HCT116 (cell line): ENCODE results near the gene QRICH2. TPM values are rescaled to one million over a fixed set of nuclear protein-coding genes. Genes with fewer than 3 reads are reported as not detected.

ENCODE experiments used
- ATAC-seq: fragments of 200-7000 bp; cut with Tn5 transposase; 2 replicates; pipeline ENCODE4 v1.9.1; 2020; ENCODE audit warnings: mild to moderate bottlenecking, moderate library complexity
- BruUV-seq: library from RNA; stranded (reverse); fragments of 400-500 nt; replicated peaks from 2 replicates; lab custom pipeline; 2021; lab: Mats Ljungman, UMichigan
- CTCF ChIA-PET: fragments of 300-600 bp; sonication (Branson Sonifier 250); formaldehyde crosslinking; loops from one replicate; lab custom pipeline; 2021; ENCODE audit warnings: antibody characterized with exemption; lab: Charles Lee
- POLR2A ChIA-PET: fragments of 300-600, 350-600 bp; sonication (Branson Sonifier 250); formaldehyde crosslinking; loops from one replicate; lab custom pipeline; 2021; ENCODE audit warnings: antibody characterized with exemption; lab: Charles Lee
- RAD21 ChIA-PET, 2 experiments: fragments of 300-600 bp; sonication (Branson Sonifier 250); formaldehyde crosslinking; loops; one replicate each; lab custom pipeline; 2023; ENCODE audit warnings: low total read pairs in 2 of 2; ENCODE audit not compliant: uncharacterized antibody in 2 of 2, unreplicated experiment in 2 of 2, low non-redundant PET in 1 of 2; lab: Charles Lee
- DNase-seq: peaks from one replicate; pipeline ENCODE4 v3.0.0-alpha.2; 2010; ENCODE audit warnings: low read depth, low spot score
- H2AFZ ChIP-seq: fragments of 200-600 bp; shearing (Covaris generic), sonication (generic); 2 replicates; pipeline ENCODE4 v1.6.1; 2017; ENCODE audit warnings: low read depth, mixed run types, mixed read lengths, antibody characterized with exemption, low read length; ENCODE audit not compliant: poor library complexity, severe bottlenecking
- H3K27ac ChIP-seq: 2 replicates; pipeline ENCODE4 v1.5.1; 2012; ENCODE audit warnings: low read depth, low read length
- H3K27me3 ChIP-seq: fragments of 200-600 bp; sonication (generic); 2 replicates; pipeline ENCODE4 v1.6.1; 2016; ENCODE audit warnings: mixed run types, low read length, mixed read lengths; ENCODE audit not compliant: insufficient read depth
- H3K36me3 ChIP-seq, 2 experiments: fragments of 200-500 bp in 1 of 2; fragments of 200-600 bp in 1 of 2; sonication (Bioruptor generic) in 1 of 2; sonication (generic) in 1 of 2; 2 replicates each; pipeline versions ENCODE4 v1.5.1 to v1.6.1; 2014 to 2016; ENCODE audit warnings: low read length in 2 of 2, inconsistent platforms in 1 of 2, mixed read lengths in 1 of 2, mixed run types in 1 of 2; ENCODE audit not compliant: insufficient read depth in 2 of 2, control insufficient read depth in 1 of 2
- H3K4me1 ChIP-seq, 2 experiments: fragments of 200-600 bp in 1 of 2; sonication (generic) in 1 of 2; 2 replicates each; pipeline versions ENCODE4 v1.5.1 to v1.6.1; 2012 to 2017; ENCODE audit warnings: low read length in 2 of 2, inconsistent platforms in 1 of 2, mild to moderate bottlenecking in 1 of 2, mixed read lengths in 1 of 2, mixed run types in 1 of 2, moderate library complexity in 1 of 2; ENCODE audit not compliant: insufficient read depth in 2 of 2, control insufficient read depth in 1 of 2
- H3K4me2 ChIP-seq: fragments of 200-600 bp; sonication (generic); 2 replicates; pipeline ENCODE4 v1.6.1; 2017; ENCODE audit warnings: mixed run types, low read length, mixed read lengths
- H3K4me3 ChIP-seq, 2 experiments: fragments of 200-600 bp in 1 of 2; sonication (generic) in 1 of 2; replicated peaks in 1 of 2; 2 replicates each; pipeline ENCODE4 v1.5.1; 2011 to 2016; ENCODE audit warnings: low read length in 2 of 2, control low read depth in 1 of 2, low read depth in 1 of 2, mild to moderate bottlenecking in 1 of 2, mixed read lengths in 1 of 2, mixed run types in 1 of 2
- H3K79me2 ChIP-seq: fragments of 200-600 bp; sonication (generic); 2 replicates; pipeline ENCODE4 v1.6.1; 2017; ENCODE audit warnings: mild to moderate bottlenecking, mixed run types, low read length, moderate library complexity, mixed read lengths; ENCODE audit not compliant: insufficient read depth
- H3K9ac ChIP-seq: fragments of 200-600 bp; sonication (generic); 2 replicates; pipeline ENCODE4 v1.6.1; 2016; ENCODE audit warnings: low read length, mixed read lengths
- H3K9me2 ChIP-seq: fragments of 200-600 bp; sonication (generic), shearing (Covaris generic); 2 replicates; pipeline ENCODE4 v1.6.1; 2017; ENCODE audit warnings: mixed run types, mild to moderate bottlenecking, moderate library complexity; ENCODE audit not compliant: insufficient read depth
- H3K9me3 ChIP-seq, 2 experiments: fragments of 200-500 bp in 1 of 2; fragments of 200-600 bp in 1 of 2; sonication (Bioruptor generic) in 1 of 2; sonication (generic) in 1 of 2; 2 replicates each; pipeline ENCODE4 v1.6.1; 2014 to 2017; ENCODE audit warnings: low read length in 2 of 2, mixed read lengths in 2 of 2, inconsistent platforms in 1 of 2, low read depth in 1 of 2, mild to moderate bottlenecking in 1 of 2, mixed run types in 1 of 2, moderate library complexity in 1 of 2; ENCODE audit not compliant: control insufficient read depth in 1 of 2, insufficient read depth in 1 of 2
- H4K20me1 ChIP-seq: fragments of 200-600 bp; sonication (generic), shearing (Covaris generic); 2 replicates; pipeline ENCODE4 v1.6.1; 2017; ENCODE audit warnings: mixed run types, mild to moderate bottlenecking, moderate library complexity; ENCODE audit not compliant: insufficient read depth
- CBX3 ChIP-seq: IDR thresholded peaks from 2 replicates; pipeline ENCODE4 v1.6.1; 2012; ENCODE audit warnings: low read depth
- EGR1 ChIP-seq: IDR thresholded peaks from 2 replicates; pipeline ENCODE4 v1.6.1; 2012; ENCODE audit warnings: low read depth
- EZH2 ChIP-seq: fragments of 200-600 bp; sonication (generic); IDR thresholded peaks from 2 replicates; pipeline ENCODE4 v1.6.1; 2017; ENCODE audit warnings: antibody characterized with exemption, mixed run types
- EZH2phosphoT487 ChIP-seq: fragments of 200-600 bp; IDR thresholded peaks from 2 replicates; pipeline ENCODE4 v1.6.1; 2018; ENCODE audit warnings: antibody characterized with exemption, borderline replicate concordance
- FOSL1 ChIP-seq: IDR thresholded peaks from 2 replicates; pipeline ENCODE4 v1.6.1; 2012; ENCODE audit warnings: low read depth
- JUND ChIP-seq: IDR thresholded peaks from 2 replicates; pipeline ENCODE4 v1.6.1; 2012
- POLR2A ChIP-seq: IDR thresholded peaks from 2 replicates; pipeline ENCODE4 v1.7.0; 2011; ENCODE audit warnings: borderline replicate concordance; ENCODE audit not compliant: insufficient read depth, insufficient read length; ENCODE audit errors: extremely low read depth
- RAD21 ChIP-seq: IDR thresholded peaks from 2 replicates; pipeline ENCODE4 v1.6.1; 2012; ENCODE audit warnings: low read depth, mild to moderate bottlenecking
- SP1 ChIP-seq: IDR thresholded peaks from 2 replicates; pipeline ENCODE4 v1.6.1; 2012; ENCODE audit warnings: low read depth
- SRF ChIP-seq: IDR thresholded peaks from 2 replicates; pipeline ENCODE4 v1.6.1; 2012; ENCODE audit warnings: low read depth
- ZNF274 ChIP-seq: fragments of 200-500 bp; sonication (Bioruptor generic); IDR thresholded peaks from 2 replicates; pipeline ENCODE4 v1.6.1; 2014; ENCODE audit warnings: mild to moderate bottlenecking, low read depth, low read length, inconsistent platforms
- intact Hi-C: fragments of 100-400 bp; cut with micrococcal nuclease; formaldehyde crosslinking; loops from 2 replicates; pipeline ENCODE4 v1.10.0; 2022
- total RNA-seq: library from RNA; stranded (reverse); gene quantifications from one replicate; pipeline ENCODE4 v1.2.1, GENCODE V29; 2021; ENCODE audit not compliant: unreplicated experiment
- TF ChIP-seq, protein P1 (sequence below): IDR thresholded peaks from 2 replicates; pipeline ENCODE4 v1.6.1; 2012
- TF ChIP-seq, protein P2 (sequence below): IDR thresholded peaks from 2 replicates; pipeline ENCODE4 v1.6.1; 2011; ENCODE audit warnings: mild to moderate bottlenecking, low read length, moderate library complexity; ENCODE audit not compliant: insufficient replicate concordance; ENCODE audit errors: extremely low read depth
- TF ChIP-seq, protein P3 (sequence below): IDR thresholded peaks from 2 replicates; pipeline ENCODE4 v1.6.1; 2012

Gene QRICH2
- total RNA-seq, 1 experiment from 2014 or later: 4.9 TPM

DNA sequence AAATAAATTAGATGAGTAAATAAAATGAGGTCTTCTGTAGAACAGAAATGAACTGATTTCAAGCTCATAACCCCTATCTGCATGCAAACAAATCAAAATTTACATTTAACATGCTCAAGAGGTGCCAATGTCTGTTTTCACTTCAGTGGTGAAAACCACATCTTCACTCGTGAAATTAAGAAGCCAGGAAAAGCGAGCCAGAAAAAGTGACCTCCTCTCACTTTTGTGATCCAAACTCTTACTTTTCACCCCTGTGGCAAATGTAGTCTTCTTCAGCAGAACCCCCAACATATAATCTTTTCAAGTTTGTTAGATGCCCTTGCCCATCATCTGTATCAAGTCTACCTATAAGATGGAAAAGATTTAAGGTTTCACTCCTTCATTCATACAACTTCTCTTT, 9.5 kb upstream of the QRICH2 start:
- ATAC-seq: no peak
- H3K4me3 ChIP-seq: no peak overlapping the region

DNA sequence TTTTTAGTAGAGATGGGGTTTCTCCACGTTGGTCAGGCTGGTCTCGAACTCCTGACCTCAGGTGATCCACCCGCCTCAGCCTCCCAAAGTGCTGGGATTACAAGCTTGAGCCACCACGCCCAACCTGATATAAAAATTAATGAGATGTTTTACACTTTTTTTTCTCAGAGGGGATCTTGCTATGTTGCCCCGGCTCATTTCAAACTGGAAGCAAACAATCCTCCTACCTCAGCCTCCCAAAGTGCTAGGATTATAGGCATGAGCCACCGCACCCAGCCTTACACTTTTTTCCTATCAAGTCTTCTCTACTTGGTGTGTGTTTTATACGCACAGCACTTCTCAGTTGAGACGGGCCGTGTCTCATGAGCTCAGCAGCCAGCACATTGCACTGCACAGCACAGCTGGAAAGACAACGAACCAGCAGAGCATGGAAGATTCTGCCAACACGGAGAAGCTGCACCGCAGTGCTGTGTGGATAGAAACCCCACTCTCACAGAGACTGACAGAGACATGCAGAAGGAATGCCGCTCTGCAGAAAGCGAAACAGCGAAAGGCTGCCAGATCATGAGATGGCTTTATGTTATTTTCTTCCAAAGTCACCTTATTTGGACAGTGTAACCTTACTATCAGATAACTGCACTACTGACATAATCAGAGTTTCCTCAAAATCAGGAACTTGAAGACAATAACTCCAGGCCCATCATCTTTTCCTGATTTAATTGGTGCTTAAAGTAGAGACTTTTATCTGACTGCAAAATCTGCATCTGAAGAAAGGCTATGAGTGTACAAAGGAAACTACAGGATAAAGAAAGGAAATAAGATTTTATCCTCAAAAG, 6.5 kb upstream of the QRICH2 start:
- Histone ChIP-seq H3K4me2 (no peak overlapping the region), H3K9ac (no peak overlapping the region)
- no TSS peak for BruUV-seq

More for the DNA sequence above, 9.5 kb upstream of the QRICH2 start:
- Histone ChIP-seq H3K79me2 (no peaks in the 10 kb centered on the region), H3K27me3 (no peaks in the 10 kb centered on the region), H3K4me1 (no peaks in the 10 kb centered on the region), H3K4me2 (no peak overlapping the region), H3K9ac (no peak overlapping the region), H4K20me1 (no peaks in the 10 kb centered on the region), H3K36me3 (peaks cover 13 to 25% of the 10 kb centered on the region in 2 experiments; a peak in 3 of 4 replicates), H3K27ac (no peak overlapping the region), H3K9me2 (no peaks in the 10 kb centered on the region), H2AFZ (no peak overlapping the region), H3K9me3 (no peaks in the 10 kb centered on the region)
- POLR2A ChIA-PET: no interaction called here
- intact Hi-C loops: no loop called here
- TF ChIP-seq RAD21: no peak
- TF ChIP-seq EZH2phosphoT487: no peak
- TF ChIP-seq EZH2: no peak
- TF ChIP-seq, protein P1, sequence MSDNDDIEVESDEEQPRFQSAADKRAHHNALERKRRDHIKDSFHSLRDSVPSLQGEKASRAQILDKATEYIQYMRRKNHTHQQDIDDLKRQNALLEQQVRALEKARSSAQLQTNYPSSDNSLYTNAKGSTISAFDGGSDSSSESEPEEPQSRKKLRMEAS: no peak
- CTCF ChIA-PET: no interaction called here
- RAD21 ChIA-PET: no interaction called here
- DNase-seq: no peak
- BruUV-seq: no TSS peak

More for the DNA sequence above, 6.5 kb upstream of the QRICH2 start:
- Histone ChIP-seq H2AFZ (no peak overlapping the region), H4K20me1 (no peaks in the 10 kb centered on the region), H3K36me3 (peaks cover 13 to 23% of the 10 kb centered on the region in 2 experiments; a peak in 3 of 4 replicates), H3K4me3 (no peak overlapping the region), H3K9me2 (no peaks in the 10 kb centered on the region), H3K79me2 (no peaks in the 10 kb centered on the region), H3K4me1 (no peaks in the 10 kb centered on the region)
- intact Hi-C loops: no loop called here
- ChIA-PET CTCF (interaction anchor here (1.9 kb wide), 1 partner anchor 84 kb away, joined by 5 read pairs; no protein-coding TSS in a partner anchor), POLR2A (interaction anchor here (0.6 kb wide), 1 partner anchor 886 kb away, joined by 3 read pairs; no protein-coding TSS in a partner anchor)
- no peak for ATAC-seq
- TF ChIP-seq EGR1: no peak
- TF ChIP-seq, protein P2, sequence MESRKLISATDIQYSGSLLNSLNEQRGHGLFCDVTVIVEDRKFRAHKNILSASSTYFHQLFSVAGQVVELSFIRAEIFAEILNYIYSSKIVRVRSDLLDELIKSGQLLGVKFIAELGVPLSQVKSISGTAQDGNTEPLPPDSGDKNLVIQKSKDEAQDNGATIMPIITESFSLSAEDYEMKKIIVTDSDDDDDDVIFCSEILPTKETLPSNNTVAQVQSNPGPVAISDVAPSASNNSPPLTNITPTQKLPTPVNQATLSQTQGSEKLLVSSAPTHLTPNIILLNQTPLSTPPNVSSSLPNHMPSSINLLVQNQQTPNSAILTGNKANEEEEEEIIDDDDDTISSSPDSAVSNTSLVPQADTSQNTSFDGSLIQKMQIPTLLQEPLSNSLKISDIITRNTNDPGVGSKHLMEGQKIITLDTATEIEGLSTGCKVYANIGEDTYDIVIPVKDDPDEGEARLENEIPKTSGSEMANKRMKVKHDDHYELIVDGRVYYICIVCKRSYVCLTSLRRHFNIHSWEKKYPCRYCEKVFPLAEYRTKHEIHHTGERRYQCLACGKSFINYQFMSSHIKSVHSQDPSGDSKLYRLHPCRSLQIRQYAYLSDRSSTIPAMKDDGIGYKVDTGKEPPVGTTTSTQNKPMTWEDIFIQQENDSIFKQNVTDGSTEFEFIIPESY: no peak
- no peak for TF ChIP-seq POLR2A
- TF ChIP-seq EZH2: no peak
- no peak for TF ChIP-seq SP1
- TF ChIP-seq, protein P1: no peak
- TF ChIP-seq SRF: no peak
- TF ChIP-seq CBX3: no peak
- no peak for TF ChIP-seq FOSL1
- TF ChIP-seq, protein P3, sequence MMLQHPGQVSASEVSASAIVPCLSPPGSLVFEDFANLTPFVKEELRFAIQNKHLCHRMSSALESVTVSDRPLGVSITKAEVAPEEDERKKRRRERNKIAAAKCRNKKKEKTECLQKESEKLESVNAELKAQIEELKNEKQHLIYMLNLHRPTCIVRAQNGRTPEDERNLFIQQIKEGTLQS: no peak
- TF ChIP-seq ZNF274: no peak
- no peak for TF ChIP-seq JUND
- TF ChIP-seq, all 23 proteins: peak for 0
- no peak for DNase-seq
- no peaks in the 10 kb centered on the region for H3K27me3 ChIP-seq
- H3K27ac ChIP-seq: no peak overlapping the region
- H3K9me3 ChIP-seq: no peaks in the 10 kb centered on the region
- RAD21 ChIA-PET: no interaction called here
